NCI-H2107 treated with DMSO at 0.1 percent for 48 hours (cell line): Measurements from ENCODE around the gene ZC3H10.
A peak's percentile ranks its signal among the peaks of the same experiment; 100 is the strongest.
"Not testable (repeated sequence)": the region's sequence is repeated elsewhere in the genome, so short reads cannot be mapped to it uniquely, and the experiment has no call there.

Experiments used
- DNase-seq: peaks from one replicate; lab custom pipeline; 2025; ENCODE audit not compliant: unreplicated experiment; lab: John Stamatoyannopoulos, UW

Gene ZC3H10

DNA sequence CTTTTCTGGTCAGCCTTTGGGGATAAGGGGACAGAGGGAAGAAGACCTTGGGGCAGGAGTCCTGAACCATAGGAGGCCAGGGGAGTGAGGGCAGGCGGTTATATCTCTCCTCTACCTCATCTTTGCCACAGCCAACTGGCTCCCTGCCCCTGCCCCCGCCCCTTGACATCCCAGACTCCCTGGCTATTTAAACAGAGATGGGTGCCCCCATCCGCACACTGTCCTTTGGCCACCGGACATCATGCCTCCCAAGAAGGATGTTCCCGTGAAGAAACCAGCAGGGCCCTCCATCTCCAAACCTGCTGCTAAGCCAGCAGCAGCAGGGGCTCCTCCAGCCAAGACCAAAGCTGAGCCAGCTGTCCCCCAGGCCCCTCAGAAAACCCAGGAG lies 35.6 kb downstream of the ZC3H10 start:
- DNase-seq, result no peak

DNA sequence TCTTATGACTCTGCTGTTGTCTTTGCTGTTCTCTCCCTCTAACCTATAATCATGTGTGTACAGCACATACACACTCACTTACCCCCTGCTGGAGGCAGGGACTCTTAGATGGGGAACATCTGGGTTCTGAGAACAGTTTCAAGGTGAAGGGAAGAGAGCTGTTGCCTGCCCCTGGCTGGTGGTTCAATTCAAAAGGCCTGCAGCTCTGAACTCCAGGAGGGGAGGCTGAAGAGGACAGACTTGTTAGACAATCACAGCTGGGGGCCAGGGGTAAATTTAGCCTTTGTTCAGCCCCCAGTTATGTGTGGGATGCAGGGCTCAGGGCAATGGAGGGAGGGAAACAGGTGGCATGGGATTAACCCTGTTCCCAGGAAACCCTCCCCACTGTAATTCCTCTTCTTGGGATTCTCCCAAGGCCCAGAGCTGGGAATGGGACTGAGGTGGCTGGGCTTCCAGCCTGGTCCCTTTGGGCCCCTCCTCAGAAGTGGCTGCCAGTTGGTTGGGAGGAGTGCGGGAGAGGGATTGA lies 36.2 kb downstream of the ZC3H10 start:
- no peak for DNase-seq

DNA sequence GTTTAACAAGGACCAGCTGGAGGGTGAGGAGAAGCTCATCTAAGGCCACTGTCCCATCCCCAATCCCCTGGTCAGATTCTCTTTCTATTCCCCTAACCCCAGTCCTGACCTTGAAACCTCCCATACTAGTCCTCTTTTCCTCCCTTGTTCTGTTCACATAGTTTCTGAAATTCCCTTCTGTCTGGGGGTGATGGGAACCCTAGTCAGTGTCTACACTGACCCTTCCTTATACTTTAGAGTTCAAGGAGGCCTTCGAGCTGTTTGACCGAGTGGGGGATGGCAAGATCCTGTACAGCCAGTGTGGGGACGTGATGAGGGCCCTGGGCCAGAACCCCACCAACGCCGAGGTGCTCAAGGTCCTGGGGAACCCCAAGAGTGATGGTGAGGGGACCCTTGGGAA lies 36.8 kb downstream of the ZC3H10 start:
- DNase-seq, result no peak

DNA sequence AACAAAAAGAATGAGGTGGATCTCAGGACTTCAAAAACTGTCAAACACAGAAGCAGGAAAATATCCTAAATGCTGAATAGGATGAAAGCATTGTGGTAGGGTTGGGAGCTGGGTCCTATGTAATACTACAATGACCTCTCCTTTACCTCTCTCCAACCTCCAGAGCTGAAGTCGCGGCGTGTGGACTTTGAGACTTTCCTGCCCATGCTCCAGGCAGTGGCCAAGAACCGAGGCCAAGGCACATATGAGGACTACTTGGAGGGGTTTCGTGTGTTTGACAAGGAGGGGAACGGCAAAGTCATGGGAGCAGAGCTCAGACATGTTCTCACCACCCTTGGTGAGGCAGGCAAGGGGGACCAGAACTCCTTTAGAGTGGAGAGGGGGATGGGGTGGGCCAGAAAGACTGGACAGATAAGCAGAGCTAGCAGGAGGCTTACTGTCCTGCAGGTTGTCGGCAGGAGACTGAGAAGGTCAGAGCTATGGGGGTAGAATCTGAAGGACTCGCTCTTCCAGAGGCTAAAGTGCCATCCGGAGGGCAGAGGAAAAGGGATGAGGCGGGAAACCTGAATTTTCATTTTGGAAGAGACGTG lies 37.3 kb downstream of the ZC3H10 start:
- no peak for DNase-seq

DNA sequence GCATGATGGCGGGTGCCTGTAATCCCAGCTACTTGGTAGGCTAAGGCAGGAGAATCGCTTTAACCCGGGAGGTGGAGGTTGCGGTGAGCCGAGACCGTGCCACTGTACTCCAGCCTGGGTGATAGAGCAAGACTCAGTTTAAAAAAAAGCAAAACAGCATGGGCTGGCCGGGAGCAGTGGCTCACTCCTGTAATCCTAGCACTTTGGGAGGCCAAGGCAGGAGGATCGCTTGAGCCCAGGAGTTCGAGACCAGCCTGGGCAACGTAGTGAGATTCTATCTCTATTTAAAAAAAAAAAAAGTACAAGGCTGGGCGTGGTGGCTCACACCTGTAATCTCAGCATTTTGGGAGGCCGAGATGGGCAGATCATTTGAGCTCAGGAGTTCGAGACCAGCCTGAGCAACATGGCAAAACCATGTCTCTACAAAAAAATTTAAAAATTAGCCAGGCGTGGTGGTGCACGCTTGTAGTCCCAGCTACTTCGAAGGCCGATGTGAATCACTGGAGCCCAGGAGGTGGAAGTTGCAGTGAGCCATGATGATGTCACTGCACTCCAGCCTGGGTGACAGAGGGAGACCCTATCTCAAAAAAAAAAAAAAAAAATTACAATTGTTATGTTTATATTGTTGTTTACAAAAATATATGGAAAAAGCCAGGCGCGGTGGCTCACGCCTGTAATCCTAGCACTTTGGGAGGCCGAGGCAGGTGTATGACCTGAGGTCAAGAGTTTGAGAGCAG lies 38.6 kb downstream of the ZC3H10 start:
- not testable (repeated sequence) for DNase-seq

DNA sequence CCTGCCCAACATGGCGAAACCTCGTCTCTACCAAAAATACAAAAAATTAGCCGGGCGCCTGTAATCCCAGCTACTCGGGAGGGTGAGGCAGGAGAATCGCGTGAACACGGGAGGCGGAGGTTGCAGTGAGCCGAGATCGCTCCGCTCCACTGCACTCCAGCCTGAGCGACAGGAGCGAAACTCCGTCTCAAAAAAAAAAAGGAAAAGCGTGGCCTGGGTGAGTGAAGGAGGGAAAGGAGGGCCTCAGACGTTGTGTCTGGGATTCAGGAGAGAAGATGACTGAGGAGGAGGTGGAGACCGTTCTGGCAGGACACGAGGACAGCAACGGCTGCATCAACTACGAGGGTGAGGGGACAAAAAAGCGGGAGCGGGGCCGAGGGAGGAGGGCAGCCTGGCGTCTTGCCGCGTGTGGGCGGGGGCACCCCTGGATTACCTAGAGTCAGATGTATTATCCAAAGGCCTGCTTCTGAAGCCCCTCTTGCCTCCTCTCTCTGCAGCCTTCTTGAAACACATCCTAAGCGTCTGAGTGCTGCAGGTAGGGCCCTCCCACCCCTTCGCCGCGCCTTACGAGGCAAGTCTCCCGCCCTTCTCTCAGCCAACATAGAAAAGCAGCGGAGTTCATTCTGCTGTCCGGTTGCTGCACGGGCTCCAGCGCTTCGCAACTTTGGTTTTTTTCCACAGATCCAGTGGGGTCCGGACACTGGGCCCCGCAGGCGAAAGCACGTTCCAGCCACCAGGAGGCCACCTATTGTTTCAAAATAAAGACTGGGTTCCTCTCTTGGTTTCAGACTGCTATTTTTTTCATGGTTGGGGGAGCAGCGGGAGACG lies 39.3 kb downstream of the ZC3H10 start:
- peak; percentile 99 for DNase-seq

DNA sequence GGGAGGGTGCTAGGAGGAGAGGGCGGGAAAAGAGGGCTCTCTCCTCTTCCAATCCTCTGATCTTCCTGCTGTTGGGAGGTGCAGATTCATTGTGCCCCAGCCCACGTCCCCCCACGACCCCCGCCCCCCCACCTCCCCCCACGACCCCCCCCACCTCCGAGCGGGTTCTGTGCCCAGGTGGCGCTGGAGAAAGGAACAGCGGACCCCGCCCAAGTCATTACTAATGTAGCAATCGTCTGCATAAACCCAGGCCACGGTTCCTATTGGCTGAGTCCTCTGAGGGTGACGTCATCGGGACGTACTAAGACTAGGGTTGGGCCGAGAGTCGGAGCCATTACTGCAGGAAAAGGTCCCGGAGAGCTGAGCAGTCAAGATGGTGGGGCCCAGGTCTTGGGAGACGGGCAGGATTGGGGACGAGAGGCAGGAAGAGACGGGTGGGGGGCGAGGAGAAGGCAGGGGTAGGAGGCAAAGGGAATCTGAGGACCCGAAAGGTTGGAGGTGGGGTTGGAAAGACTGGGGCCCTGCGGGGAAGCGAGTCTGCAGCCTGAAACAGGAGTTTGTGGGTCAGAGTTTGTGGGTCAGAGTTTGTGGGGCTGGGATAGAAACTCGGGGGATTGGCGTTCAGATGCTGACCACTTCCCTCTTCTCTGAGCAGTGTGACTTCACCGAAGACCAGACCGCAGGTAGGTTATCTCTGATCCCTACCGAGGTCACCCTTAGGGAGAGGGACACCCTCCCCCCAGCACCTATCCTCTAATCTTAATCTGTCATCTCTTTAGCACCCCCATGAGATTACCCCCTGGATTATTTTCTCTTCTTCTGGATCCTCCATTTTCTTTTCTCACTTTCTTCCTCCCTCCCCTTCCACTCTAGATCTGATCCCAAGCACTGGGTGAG lies 40.2 kb downstream of the ZC3H10 start, which contains the start of gene MYL6:
MYL6 (plus strand) TSS at position 331 of the 897 bp plus-strand sequence; CDS start at position 374, 43 bp downstream.
- peak; percentile 99 for DNase-seq

DNA sequence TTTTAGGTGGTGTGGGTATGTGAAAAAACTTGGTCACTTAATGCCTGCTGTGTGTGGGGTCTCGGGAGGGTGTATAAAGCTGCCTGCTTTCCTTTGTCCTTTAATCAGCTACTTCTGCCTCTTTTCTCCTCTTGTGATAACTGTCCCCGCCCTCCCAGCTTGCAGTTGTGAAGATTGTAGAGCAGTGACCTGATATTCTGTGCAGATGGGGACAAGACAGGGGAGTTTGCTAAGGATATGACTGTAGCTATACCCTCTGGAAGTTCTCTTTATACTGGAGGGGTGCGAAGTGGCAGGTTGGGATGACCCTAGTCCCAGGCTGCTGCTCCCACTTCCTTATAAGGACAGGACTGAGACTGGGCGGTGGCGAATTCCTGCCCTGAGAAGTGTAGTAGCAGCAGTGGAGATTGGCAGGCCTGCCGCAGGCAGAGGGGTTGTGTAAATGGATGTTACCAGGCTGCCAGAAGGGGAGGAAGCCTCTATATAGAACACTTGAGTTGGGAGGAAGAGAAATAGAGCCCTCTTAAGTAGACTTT lies 40.9 kb downstream of the ZC3H10 start:
- peak; percentile 42 for DNase-seq

DNA sequence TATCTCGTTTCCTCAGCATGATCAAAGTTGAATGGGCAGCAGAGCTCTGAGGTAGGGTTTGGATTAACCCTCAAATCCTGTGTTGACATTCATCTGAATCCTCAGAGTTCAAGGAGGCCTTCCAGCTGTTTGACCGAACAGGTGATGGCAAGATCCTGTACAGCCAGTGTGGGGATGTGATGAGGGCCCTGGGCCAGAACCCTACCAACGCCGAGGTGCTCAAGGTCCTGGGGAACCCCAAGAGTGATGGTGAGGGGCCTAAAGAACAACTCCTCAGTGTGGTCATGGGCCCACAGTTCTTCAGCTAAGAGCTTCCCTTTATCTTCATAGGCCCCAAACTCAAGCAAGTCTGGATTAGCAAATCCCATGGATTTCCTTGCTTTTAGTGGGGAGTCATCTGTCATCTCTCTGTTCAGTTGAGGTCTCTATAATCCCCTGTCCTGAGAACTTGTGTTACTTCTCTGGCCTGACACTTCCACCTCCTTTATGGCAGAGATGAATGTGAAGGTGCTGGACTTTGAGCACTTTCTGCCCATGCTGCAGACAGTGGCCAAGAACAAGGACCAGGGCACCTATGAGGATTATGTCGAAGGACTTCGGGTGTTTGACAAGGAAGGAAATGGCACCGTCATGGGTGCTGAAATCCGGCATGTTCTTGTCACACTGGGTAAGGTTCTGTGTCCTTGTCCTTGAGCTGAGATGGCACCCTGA lies 41.6 kb downstream of the ZC3H10 start:
- DNase-seq, result no peak

DNA sequence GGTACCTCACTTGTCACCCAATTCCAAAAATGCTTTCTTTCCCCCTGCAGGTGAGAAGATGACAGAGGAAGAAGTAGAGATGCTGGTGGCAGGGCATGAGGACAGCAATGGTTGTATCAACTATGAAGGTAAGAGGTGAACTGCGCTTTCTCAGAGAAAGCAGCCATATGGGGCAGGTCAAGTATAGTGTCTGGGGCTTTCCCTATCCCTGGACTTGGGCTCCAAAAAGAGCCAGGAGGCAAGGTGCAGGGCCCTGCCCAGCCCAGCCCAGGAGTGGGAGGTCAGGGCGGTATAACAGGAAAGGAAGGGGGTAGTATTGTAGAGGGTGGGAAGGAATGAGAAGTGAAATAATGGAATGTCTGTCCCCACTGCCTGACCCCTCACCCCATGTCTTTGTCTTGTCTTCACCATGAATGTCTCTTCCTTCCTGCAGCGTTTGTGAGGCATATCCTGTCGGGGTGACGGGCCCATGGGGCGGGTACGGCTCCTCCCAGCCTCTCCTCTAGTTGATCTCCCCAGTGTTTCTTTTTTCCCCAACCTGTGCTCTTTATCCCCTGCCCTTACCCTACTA lies 42.2 kb downstream of the ZC3H10 start:
- DNase-seq, result no peak

DNA sequence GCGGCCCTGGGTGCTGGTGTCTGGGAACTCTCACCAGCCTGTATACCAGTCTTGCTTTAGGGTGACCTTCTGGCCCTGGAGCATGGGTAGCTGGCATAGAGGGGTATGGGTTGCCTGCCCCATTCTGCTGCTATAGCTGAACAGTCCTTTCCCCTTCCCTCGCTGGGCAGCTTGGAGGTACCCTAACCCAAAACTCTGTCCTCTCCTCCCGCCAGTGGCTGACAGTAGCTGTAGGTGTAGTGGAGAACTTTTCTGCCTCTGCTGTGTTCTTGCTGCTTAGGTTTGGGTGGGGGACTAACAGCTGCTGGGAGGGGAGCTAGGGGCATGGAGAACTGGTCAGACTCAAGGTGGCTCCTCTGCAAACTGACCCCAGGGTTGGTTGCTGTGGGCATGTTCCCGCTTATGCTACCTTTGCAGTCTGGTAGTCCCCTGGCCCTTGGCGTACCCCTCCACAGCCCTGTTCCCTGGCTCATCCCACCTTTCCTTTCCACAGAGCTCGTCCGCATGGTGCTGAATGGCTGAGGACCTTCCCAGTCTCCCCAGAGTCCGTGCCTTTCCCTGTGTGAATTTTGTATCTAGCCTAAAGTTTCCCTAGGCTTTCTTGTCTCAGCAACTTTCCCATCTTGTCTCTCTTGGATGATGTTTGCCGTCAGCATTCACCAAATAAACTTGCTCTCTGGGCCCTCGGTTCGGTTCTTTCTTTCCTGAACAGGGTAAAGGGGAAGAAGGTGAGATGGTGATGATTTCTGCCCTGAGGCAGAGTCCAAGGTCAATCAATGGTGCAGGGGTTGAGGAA lies 43.0 kb downstream of the ZC3H10 start:
- no peak for DNase-seq

DNA sequence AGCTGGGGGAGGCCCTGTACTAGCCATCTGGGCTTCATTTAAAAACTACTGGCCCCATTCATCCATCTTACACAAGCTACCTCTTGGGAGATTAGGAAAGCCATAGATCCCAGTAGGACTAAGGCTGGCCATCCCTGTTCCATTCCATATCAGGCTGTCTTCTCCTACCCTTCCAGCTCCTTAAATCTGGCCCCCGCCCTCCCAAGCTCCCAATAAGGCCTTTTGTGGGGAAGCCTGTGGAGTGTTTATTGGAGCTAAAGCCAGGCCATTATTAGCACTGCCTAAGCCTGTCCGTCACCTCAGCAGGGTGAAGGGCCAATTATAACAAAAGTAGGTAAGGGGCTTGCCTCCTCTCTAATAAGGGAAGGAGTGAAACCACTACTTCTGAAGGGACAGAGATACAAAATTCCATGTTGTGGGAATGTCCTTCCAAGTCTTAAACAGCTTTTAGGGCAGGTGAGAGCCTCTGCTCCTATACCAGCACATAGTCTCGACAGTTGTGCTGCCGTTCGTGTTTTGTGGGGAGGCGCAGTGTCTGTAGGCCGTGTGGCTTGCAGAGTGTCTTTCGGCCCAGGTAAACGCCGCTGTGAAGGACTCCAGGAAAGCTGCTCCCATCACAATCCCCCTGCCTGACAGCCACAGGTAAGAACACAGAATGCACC lies 43.8 kb downstream of the ZC3H10 start:
- DNase-seq, result no peak

DNA sequence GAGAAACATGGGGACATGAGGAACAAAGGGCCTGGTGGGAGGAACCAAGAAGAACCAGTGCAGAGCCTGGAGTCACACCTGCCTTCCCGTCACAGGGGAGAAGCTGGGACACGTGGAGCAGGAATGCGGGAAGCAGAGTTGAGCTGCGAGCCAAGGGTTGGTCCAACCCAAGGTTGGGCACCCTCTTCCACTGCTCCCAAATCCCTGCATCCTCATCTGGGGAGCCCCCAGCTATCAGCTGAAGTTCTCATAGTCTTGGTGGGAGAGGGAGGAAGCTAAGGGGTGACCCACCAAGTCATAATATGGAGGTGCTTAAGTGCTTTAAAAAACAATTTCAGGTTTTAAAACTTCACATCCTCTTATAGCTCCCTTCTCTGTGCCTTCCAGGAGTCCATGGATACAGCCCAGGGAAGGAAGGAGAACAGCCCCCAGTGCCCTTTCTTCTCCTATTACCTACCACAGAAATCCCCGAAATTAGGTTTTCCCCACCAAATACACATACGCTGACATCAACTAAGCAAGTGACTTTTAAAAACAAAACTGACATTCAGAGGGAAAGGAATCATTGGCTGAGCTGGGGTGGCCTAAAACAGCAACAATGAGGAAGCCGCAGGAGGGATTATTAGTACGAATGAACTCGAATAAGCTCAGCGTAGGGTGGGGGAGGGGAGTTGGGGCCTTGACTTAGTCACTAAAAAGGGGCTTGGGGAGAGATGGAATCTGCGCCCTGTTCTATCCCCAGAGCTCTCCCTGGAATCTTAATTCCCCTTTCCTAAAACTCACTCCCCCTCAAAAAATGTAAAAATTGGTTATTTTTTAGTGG lies 44.6 kb downstream of the ZC3H10 start:
- no peak for DNase-seq

DNA sequence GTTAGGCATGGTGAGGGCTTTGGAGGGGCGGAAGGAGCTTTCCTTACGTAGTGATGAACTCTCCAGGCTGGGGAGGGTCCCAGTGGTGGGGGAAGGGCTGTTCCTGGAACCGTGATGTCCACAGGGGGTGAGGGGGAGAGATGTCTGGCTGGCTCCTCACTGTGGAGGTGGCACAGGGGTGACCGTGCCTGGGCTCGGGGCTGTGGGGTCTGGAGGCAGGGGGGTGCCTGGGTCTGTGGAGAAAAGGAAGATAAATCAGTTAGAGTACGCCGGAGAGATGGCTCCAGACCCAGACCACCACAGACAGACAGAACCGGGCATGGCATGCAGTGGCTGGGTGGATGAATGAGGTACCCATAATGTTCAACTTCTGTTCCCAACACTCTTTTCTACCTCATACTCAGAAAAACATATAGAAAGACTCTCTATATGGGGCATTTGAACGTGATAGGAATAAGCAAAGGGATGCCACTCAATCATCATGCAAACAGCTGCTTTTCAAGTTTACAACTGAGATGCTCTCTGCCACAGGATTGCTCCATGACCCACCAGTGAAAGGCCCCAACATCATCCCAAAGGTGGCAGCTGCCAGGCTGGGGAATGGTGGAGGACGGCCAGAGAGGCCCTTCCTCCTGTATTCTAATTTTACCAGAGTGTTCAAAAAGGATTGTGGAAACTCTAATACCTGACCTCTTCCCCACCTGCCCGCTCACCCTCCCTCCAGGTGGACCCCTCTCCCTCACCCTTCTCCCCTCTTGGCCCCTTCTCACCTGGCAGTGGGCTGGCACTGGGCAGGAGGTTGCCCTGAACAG lies 45.7 kb downstream of the ZC3H10 start:
- DNase-seq, result no peak

DNA sequence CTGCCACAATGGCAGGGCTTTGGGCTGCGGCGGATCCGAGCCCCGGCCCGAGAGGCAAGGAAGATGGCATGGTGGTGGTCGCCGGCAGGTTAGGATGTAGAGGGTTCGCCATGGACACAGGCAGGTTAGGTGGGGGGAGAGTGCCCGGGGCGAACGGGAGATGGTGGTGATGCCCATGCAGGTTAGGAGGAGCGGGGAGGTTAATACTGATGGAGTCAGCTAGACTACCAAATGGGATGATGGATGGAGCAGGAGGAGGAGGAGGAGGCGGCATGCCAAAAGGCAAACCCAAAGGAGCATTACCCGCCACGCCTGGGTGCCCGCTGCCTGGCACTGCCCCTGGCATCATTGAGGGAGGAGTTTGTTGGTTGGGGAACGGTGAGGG lies 46.3 kb downstream of the ZC3H10 start:
- DNase-seq, result no peak

DNA sequence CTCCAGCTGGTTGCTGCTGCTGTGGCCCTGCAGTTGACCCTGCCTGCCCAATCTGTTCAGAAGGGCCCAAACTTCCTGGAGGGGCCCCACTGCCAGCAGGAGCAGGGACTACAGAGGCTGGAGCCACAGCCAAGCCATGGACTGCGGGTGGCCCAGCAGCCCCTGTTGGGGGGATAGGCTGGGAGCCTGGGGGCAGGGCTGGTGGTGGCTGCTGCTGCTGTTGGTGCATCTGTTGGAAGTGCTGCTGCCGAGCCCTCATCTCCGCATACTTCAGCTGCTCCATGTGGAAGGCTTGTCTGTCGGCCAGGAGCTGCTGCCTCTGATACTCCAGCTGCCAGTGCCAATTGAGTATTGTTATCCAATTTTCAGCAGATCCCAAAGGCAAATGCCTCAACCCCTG lies 47.3 kb downstream of the ZC3H10 start:
- no peak for DNase-seq
